ENCODE measurements around the gene PSAT1.

PSAT1 gene

GRCh38 chr9:78314953-78315870 lies 18.3 kb downstream of the PSAT1 start:
- H3K27me3 ChIP-seq (ENCODE audit: control insufficient read depth in 1 of 2, insufficient read depth in 2 of 2, low read length in 2 of 2), result no peaks in the 10 kb centered on the region
- H3K27ac ChIP-seq (ENCODE audit: low read depth, low read length), result no peak overlapping the region
- no peaks in the 10 kb centered on the region for H3K9me3 ChIP-seq (ENCODE audit: control insufficient read depth in 1 of 2, low read length in 2 of 2)
- H3K4me1 ChIP-seq (ENCODE audit: control insufficient read depth in 1 of 2, insufficient read depth in 2 of 2, low read length in 2 of 2), result no peaks in the 10 kb centered on the region
- no peak overlapping the region for H3K4me3 ChIP-seq (ENCODE audit: low read depth in 1 of 2, low read length in 2 of 2)
- no peak overlapping the region for H3K9ac ChIP-seq (ENCODE audit: low read depth in 1 of 2, low read length in 2 of 2)
- peaks cover 0 to 17% of the 10 kb centered on the region in 2 donors for H3K36me3 ChIP-seq (ENCODE audit: control insufficient read depth in 1 of 2, insufficient read depth in 2 of 2, low read length in 2 of 2)

GRCh38 chr9:78316166-78316892 lies 19.4 kb downstream of the PSAT1 start:
- H3K27ac ChIP-seq (ENCODE audit: low read depth, low read length), result no peak overlapping the region
- H3K4me3 ChIP-seq (ENCODE audit: low read depth in 1 of 2, low read length in 2 of 2), result no peak overlapping the region
- H3K9ac ChIP-seq (ENCODE audit: low read depth in 1 of 2, low read length in 2 of 2), result no peak overlapping the region
- no peaks in the 10 kb centered on the region for H3K9me3 ChIP-seq (ENCODE audit: control insufficient read depth in 1 of 2, low read length in 2 of 2)
- H3K36me3 ChIP-seq (ENCODE audit: control insufficient read depth in 1 of 2, insufficient read depth in 2 of 2, low read length in 2 of 2), result peaks cover 0 to 12% of the 10 kb centered on the region in 2 donors
- H3K4me1 ChIP-seq (ENCODE audit: control insufficient read depth in 1 of 2, insufficient read depth in 2 of 2, low read length in 2 of 2), result no peaks in the 10 kb centered on the region
- H3K27me3 ChIP-seq (ENCODE audit: control insufficient read depth in 1 of 2, insufficient read depth in 2 of 2, low read length in 2 of 2), result no peaks in the 10 kb centered on the region

GRCh38 chr9:78319197-78320029 lies 22.5 kb downstream of the PSAT1 start:
- Histone ChIP-seq H3K9me3 (ENCODE audit: control insufficient read depth in 1 of 2, low read length in 2 of 2) (no peaks in the 10 kb centered on the region), H3K27ac (ENCODE audit: low read depth, low read length) (no peak overlapping the region), H3K9ac (ENCODE audit: low read depth in 1 of 2, low read length in 2 of 2) (no peak overlapping the region), H3K4me1 (ENCODE audit: control insufficient read depth in 1 of 2, insufficient read depth in 2 of 2, low read length in 2 of 2) (no peaks in the 10 kb centered on the region), H3K4me3 (ENCODE audit: low read depth in 1 of 2, low read length in 2 of 2) (no peak overlapping the region), H3K27me3 (ENCODE audit: control insufficient read depth in 1 of 2, insufficient read depth in 2 of 2, low read length in 2 of 2) (no peaks in the 10 kb centered on the region), H3K36me3 (ENCODE audit: control insufficient read depth in 1 of 2, insufficient read depth in 2 of 2, low read length in 2 of 2) (peaks cover 0 to 8% of the 10 kb centered on the region in 2 donors)

GRCh38 chr9:78320030-78320693 lies 23.2 kb downstream of the PSAT1 start:
- Histone ChIP-seq H3K9ac (ENCODE audit: low read depth in 1 of 2, low read length in 2 of 2) (no peak overlapping the region), H3K4me1 (ENCODE audit: control insufficient read depth in 1 of 2, insufficient read depth in 2 of 2, low read length in 2 of 2) (no peaks in the 10 kb centered on the region), H3K4me3 (ENCODE audit: low read depth in 1 of 2, low read length in 2 of 2) (no peak overlapping the region), H3K9me3 (ENCODE audit: control insufficient read depth in 1 of 2, low read length in 2 of 2) (no peaks in the 10 kb centered on the region), H3K27ac (ENCODE audit: low read depth, low read length) (no peak overlapping the region), H3K36me3 (ENCODE audit: control insufficient read depth in 1 of 2, insufficient read depth in 2 of 2, low read length in 2 of 2) (peaks cover 0 to 8% of the 10 kb centered on the region in 2 donors), H3K27me3 (ENCODE audit: control insufficient read depth in 1 of 2, insufficient read depth in 2 of 2, low read length in 2 of 2) (no peaks in the 10 kb centered on the region)

- Histone ChIP-seq H3K4me3 (ENCODE audit: low read depth in 1 of 2, low read length in 2 of 2) (no peak overlapping the region), H3K9ac (ENCODE audit: low read depth in 1 of 2, low read length in 2 of 2) (no peak overlapping the region), H3K27me3 (ENCODE audit: control insufficient read depth in 1 of 2, insufficient read depth in 2 of 2, low read length in 2 of 2) (no peaks in the 10 kb centered on the region), H3K36me3 (ENCODE audit: control insufficient read depth in 1 of 2, insufficient read depth in 2 of 2, low read length in 2 of 2) (peaks cover 0 to 8% of the 10 kb centered on the region in 2 donors), H3K4me1 (ENCODE audit: control insufficient read depth in 1 of 2, insufficient read depth in 2 of 2, low read length in 2 of 2) (peaks cover 3 to 4% of the 10 kb centered on the region in 2 donors), H3K9me3 (ENCODE audit: control insufficient read depth in 1 of 2, low read length in 2 of 2) (no peaks in the 10 kb centered on the region), H3K27ac (ENCODE audit: low read depth, low read length) (no peak overlapping the region)
These were observed 24.1 kb downstream of the PSAT1 start for GRCh38 chr9:78320875-78321496.

- Histone ChIP-seq H3K9me3 (ENCODE audit: control insufficient read depth in 1 of 2, low read length in 2 of 2) (no peaks in the 10 kb centered on the region), H3K27ac (ENCODE audit: low read depth, low read length) (no peak overlapping the region), H3K4me3 (ENCODE audit: low read depth in 1 of 2, low read length in 2 of 2) (no peak overlapping the region), H3K9ac (ENCODE audit: low read depth in 1 of 2, low read length in 2 of 2) (no peak overlapping the region), H3K36me3 (ENCODE audit: control insufficient read depth in 1 of 2, insufficient read depth in 2 of 2, low read length in 2 of 2) (peaks cover 0 to 8% of the 10 kb centered on the region in 2 donors), H3K27me3 (ENCODE audit: control insufficient read depth in 1 of 2, insufficient read depth in 2 of 2, low read length in 2 of 2) (no peaks in the 10 kb centered on the region), H3K4me1 (ENCODE audit: control insufficient read depth in 1 of 2, insufficient read depth in 2 of 2, low read length in 2 of 2) (peaks cover 3 to 5% of the 10 kb centered on the region in 2 donors)
These were observed 24.6 kb downstream of the PSAT1 start for GRCh38 chr9:78321505-78321904.

GRCh38 chr9:78324068-78324650 lies 27.2 kb downstream of the PSAT1 start:
- no peak overlapping the region for H3K4me3 ChIP-seq (ENCODE audit: low read depth in 1 of 2, low read length in 2 of 2)
- H3K4me1 ChIP-seq (ENCODE audit: control insufficient read depth in 1 of 2, insufficient read depth in 2 of 2, low read length in 2 of 2), result peaks cover 3 to 5% of the 10 kb centered on the region in 2 donors
- H3K27ac ChIP-seq (ENCODE audit: low read depth, low read length), result no peak overlapping the region

GRCh38 chr9:78324682-78325081 lies 27.8 kb downstream of the PSAT1 start:
- Histone ChIP-seq H3K9ac (ENCODE audit: low read depth in 1 of 2, low read length in 2 of 2) (no peak overlapping the region), H3K4me1 (ENCODE audit: control insufficient read depth in 1 of 2, insufficient read depth in 2 of 2, low read length in 2 of 2) (peaks cover 3 to 5% of the 10 kb centered on the region in 2 donors), H3K9me3 (ENCODE audit: control insufficient read depth in 1 of 2, low read length in 2 of 2) (no peaks in the 10 kb centered on the region), H3K36me3 (ENCODE audit: control insufficient read depth in 1 of 2, insufficient read depth in 2 of 2, low read length in 2 of 2) (no peaks in the 10 kb centered on the region), H3K27me3 (ENCODE audit: control insufficient read depth in 1 of 2, insufficient read depth in 2 of 2, low read length in 2 of 2) (no peaks in the 10 kb centered on the region), H3K27ac (ENCODE audit: low read depth, low read length) (no peak overlapping the region), H3K4me3 (ENCODE audit: low read depth in 1 of 2, low read length in 2 of 2) (no peak overlapping the region)

More at GRCh38 chr9:78324068-78324650, 27.2 kb downstream of the PSAT1 start:
- Histone ChIP-seq H3K36me3 (ENCODE audit: control insufficient read depth in 1 of 2, insufficient read depth in 2 of 2, low read length in 2 of 2) (peaks cover 0 to 3% of the 10 kb centered on the region in 2 donors), H3K27me3 (ENCODE audit: control insufficient read depth in 1 of 2, insufficient read depth in 2 of 2, low read length in 2 of 2) (no peaks in the 10 kb centered on the region), H3K9me3 (ENCODE audit: control insufficient read depth in 1 of 2, low read length in 2 of 2) (no peaks in the 10 kb centered on the region), H3K9ac (ENCODE audit: low read depth in 1 of 2, low read length in 2 of 2) (no peak overlapping the region)

GRCh38 chr9:78325343-78325742 lies 28.4 kb downstream of the PSAT1 start:
- H3K4me3 ChIP-seq (ENCODE audit: low read depth in 1 of 2, low read length in 2 of 2), result no peak overlapping the region
- no peak overlapping the region for H3K27ac ChIP-seq (ENCODE audit: low read depth, low read length)

More at GRCh38 chr9:78325343-78325742, 28.4 kb downstream of the PSAT1 start:
- Histone ChIP-seq H3K9ac (ENCODE audit: low read depth in 1 of 2, low read length in 2 of 2) (no peak overlapping the region), H3K27me3 (ENCODE audit: control insufficient read depth in 1 of 2, insufficient read depth in 2 of 2, low read length in 2 of 2) (no peaks in the 10 kb centered on the region), H3K36me3 (ENCODE audit: control insufficient read depth in 1 of 2, insufficient read depth in 2 of 2, low read length in 2 of 2) (no peaks in the 10 kb centered on the region), H3K9me3 (ENCODE audit: control insufficient read depth in 1 of 2, low read length in 2 of 2) (no peaks in the 10 kb centered on the region), H3K4me1 (ENCODE audit: control insufficient read depth in 1 of 2, insufficient read depth in 2 of 2, low read length in 2 of 2) (peaks cover 3 to 5% of the 10 kb centered on the region in 2 donors)

All from duodenal mucosa (tissue), 2 donors.